HFFc6 (cell line): ENCODE results near the gene EXD1. TPM values are rescaled to one million over a fixed set of nuclear protein-coding genes. Genes with fewer than 3 reads are reported as not detected.

Experiments used
- DNase-seq: peaks from one replicate; pipeline ENCODE4 v3.0.0-alpha.2; 2018
- H3K27ac Mint-ChIP-seq: 2 replicates; pipeline ENCODE4 v1.8.0; 2020; ENCODE audit warnings: mild to moderate bottlenecking, mixed read lengths
- H3K27me3 Mint-ChIP-seq: 2 replicates; pipeline ENCODE4 v1.8.0; 2021; ENCODE audit warnings: mild to moderate bottlenecking, moderate library complexity, mixed read lengths; ENCODE audit not compliant: insufficient read depth
- H3K36me3 Mint-ChIP-seq: 2 replicates; pipeline ENCODE4 v1.8.0; 2021; ENCODE audit warnings: low read depth, mixed read lengths
- H3K4me1 Mint-ChIP-seq: 2 replicates; pipeline ENCODE4 v1.8.0; 2020; ENCODE audit warnings: low read depth, mixed read lengths
- H3K4me3 Mint-ChIP-seq: 2 replicates; pipeline ENCODE4 v1.8.0; 2020; ENCODE audit warnings: mild to moderate bottlenecking, moderate library complexity, mixed read lengths
- H3K9me3 Mint-ChIP-seq: 2 replicates; pipeline ENCODE4 v1.8.0; 2020; ENCODE audit warnings: mild to moderate bottlenecking, mixed read lengths
- total RNA-seq, 6 experiments: library from RNA; stranded (reverse); fragmentation: NEBNext Ultra II Directional; extraction: Animal tissue kit (Norgen Biotek cat#: 25700); gene quantifications; 2 replicates in 1 of 6; 3 replicates in 5 of 6; pipeline ENCODE4 v1.2.3, GENCODE V29; 2021
- TF ChIP-seq, protein P1 (sequence below): fragments of 200-600 bp; sonication (generic); IDR thresholded peaks from 2 replicates; pipeline ENCODE4 v1.5.0; 2021; ENCODE audit warnings: antibody characterized with exemption, mild to moderate bottlenecking

Gene EXD1
- total RNA-seq, 6 experiments from 2014 or later, result not detected

DNA sequence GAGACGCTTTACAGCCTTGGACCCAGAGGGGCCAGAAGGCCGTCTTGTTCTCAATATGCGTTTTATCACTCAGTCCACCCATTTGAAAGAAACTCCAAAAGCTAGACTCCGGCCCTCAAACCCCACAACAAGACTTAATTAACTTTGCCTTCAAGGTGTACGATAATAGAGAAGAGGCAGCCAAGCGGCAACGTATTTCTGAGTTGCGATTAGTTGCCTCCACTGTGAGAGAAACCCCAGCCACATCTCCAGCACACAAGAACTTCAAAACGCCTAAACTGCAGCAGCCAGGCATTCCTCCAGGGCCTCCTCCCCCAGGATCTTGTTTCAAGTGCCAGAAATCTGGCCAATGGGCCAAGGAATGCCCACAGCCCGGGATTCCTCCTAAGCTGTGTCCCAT, 97.1 kb downstream of the EXD1 start:
- Mint-ChIP-seq H3K4me3 (no peak overlapping the region), H3K27ac (no peak overlapping the region), H3K9me3 (peaks cover 3% of the 10 kb centered on the region; the same call in 1 of the 2 replicates), H3K36me3 (no peaks in the 10 kb centered on the region), H3K4me1 (no peaks in the 10 kb centered on the region), H3K27me3 (peaks cover 17% of the 10 kb centered on the region)
- TF ChIP-seq, protein P1, sequence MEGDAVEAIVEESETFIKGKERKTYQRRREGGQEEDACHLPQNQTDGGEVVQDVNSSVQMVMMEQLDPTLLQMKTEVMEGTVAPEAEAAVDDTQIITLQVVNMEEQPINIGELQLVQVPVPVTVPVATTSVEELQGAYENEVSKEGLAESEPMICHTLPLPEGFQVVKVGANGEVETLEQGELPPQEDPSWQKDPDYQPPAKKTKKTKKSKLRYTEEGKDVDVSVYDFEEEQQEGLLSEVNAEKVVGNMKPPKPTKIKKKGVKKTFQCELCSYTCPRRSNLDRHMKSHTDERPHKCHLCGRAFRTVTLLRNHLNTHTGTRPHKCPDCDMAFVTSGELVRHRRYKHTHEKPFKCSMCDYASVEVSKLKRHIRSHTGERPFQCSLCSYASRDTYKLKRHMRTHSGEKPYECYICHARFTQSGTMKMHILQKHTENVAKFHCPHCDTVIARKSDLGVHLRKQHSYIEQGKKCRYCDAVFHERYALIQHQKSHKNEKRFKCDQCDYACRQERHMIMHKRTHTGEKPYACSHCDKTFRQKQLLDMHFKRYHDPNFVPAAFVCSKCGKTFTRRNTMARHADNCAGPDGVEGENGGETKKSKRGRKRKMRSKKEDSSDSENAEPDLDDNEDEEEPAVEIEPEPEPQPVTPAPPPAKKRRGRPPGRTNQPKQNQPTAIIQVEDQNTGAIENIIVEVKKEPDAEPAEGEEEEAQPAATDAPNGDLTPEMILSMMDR, result no peak
- no peak for DNase-seq

Other genes starting within 250 kb of the EXD1 start
- 10 to 100 TPM; 18.3 to 23.6 (median 19.4) TPM for gene INO80, start 114.5 kb downstream of the EXD1 start, total RNA-seq
- 100 to 1,000 TPM; 104 to 131 (median 117) TPM for gene CHP1, start 511 bp upstream of the EXD1 start, total RNA-seq
- 1 to 10 TPM; 4.1 to 8.0 (median 7.1) TPM for gene OIP5, start 101.8 kb upstream of the EXD1 start, total RNA-seq
- gene NUSAP1, start 102.1 kb upstream of the EXD1 start, total RNA-seq, result 10 to 100 TPM; 30.9 to 69.0 (median 63.6) TPM
- 10 to 100 TPM; 21.5 to 27.5 (median 25.5) TPM for gene NDUFAF1, start 171.7 kb upstream of the EXD1 start, total RNA-seq
- 10 to 100 TPM; 32.3 to 38.3 (median 35.8) TPM for gene RTF1, start 186.3 kb upstream of the EXD1 start, total RNA-seq